ENCODE measurements around the gene DUSP6.

DUSP6 gene

DNA sequence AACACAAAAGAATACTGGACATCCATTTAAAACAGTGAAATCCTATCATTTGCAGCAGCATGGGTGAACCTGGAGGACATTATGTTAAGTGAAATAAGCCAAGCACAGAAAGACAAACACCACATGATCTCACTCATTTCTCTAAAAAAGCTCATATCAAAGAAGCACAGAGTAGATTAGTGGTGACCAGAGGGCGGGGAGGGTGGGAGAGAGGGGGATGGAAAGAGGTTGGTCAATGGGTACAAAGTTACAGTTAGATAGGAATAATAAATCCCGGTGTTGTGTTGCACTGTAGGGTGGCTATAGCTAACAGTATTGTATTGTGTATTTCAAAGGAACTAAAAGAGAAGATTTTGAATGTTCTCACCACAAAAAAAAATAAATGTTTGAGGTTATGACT lies 52.4 kb downstream of the DUSP6 start:
- no peak for TF ChIP-seq TCF12 (IDR thresholded peaks at IDR 0.05; ENCODE audit: low read depth)
- no peak for TF ChIP-seq ZBTB7A (IDR thresholded peaks at IDR 0.05; ENCODE audit: low read depth)
- TF ChIP-seq CREB1 (IDR thresholded peaks at IDR 0.05; ENCODE audit: low read depth), result no peak
- TF ChIP-seq RAD21 (IDR thresholded peaks at IDR 0.05; ENCODE audit: low read depth), result no peak
- no peak for TF ChIP-seq TAF1 (IDR thresholded peaks at IDR 0.05; ENCODE audit: low read depth)
- TF ChIP-seq NFIC (IDR thresholded peaks at IDR 0.05), result no peak
- TF ChIP-seq FOXM1 (IDR thresholded peaks at IDR 0.05; ENCODE audit: borderline replicate concordance, low read depth), result no peak
- TF ChIP-seq, protein P1, sequence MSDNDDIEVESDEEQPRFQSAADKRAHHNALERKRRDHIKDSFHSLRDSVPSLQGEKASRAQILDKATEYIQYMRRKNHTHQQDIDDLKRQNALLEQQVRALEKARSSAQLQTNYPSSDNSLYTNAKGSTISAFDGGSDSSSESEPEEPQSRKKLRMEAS (IDR thresholded peaks at IDR 0.05), result no peak

DNA sequence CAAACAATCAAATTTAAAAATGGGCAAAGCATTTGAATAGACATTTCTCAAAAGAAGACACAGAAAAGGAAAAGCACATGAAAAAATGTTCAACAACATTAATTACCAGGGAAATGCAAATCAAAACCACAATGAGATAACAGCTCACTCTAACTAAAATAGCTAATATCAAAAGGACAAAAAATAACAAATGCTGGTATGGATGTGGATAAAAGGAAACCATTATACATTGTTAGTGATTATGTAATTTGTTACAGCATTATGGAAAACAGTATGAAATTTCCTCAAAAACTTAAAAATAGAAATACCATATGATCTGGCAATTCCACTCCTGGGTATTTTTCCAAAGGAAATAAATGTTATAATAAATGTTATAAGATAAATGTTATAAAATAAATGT lies 52.9 kb downstream of the DUSP6 start:
- TF ChIP-seq, protein P2, sequence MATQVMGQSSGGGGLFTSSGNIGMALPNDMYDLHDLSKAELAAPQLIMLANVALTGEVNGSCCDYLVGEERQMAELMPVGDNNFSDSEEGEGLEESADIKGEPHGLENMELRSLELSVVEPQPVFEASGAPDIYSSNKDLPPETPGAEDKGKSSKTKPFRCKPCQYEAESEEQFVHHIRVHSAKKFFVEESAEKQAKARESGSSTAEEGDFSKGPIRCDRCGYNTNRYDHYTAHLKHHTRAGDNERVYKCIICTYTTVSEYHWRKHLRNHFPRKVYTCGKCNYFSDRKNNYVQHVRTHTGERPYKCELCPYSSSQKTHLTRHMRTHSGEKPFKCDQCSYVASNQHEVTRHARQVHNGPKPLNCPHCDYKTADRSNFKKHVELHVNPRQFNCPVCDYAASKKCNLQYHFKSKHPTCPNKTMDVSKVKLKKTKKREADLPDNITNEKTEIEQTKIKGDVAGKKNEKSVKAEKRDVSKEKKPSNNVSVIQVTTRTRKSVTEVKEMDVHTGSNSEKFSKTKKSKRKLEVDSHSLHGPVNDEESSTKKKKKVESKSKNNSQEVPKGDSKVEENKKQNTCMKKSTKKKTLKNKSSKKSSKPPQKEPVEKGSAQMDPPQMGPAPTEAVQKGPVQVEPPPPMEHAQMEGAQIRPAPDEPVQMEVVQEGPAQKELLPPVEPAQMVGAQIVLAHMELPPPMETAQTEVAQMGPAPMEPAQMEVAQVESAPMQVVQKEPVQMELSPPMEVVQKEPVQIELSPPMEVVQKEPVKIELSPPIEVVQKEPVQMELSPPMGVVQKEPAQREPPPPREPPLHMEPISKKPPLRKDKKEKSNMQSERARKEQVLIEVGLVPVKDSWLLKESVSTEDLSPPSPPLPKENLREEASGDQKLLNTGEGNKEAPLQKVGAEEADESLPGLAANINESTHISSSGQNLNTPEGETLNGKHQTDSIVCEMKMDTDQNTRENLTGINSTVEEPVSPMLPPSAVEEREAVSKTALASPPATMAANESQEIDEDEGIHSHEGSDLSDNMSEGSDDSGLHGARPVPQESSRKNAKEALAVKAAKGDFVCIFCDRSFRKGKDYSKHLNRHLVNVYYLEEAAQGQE (IDR thresholded peaks at IDR 0.05; ENCODE audit: low read depth), result no peak
- TF ChIP-seq RAD21 (IDR thresholded peaks at IDR 0.05; ENCODE audit: low read depth) (no peak), EGR1 (IDR thresholded peaks at IDR 0.05) (no peak), CREB1 (IDR thresholded peaks at IDR 0.05; ENCODE audit: low read depth) (no peak), YY1 (IDR thresholded peaks at IDR 0.05; ENCODE audit: low read depth) (no peak), EP300 (IDR thresholded peaks at IDR 0.05; ENCODE audit: borderline replicate concordance) (no peak), NFIC (IDR thresholded peaks at IDR 0.05) (no peak), TAF1 (IDR thresholded peaks at IDR 0.05; ENCODE audit: low read depth) (no peak), CEBPB (IDR thresholded peaks at IDR 0.05) (no peak), FOXM1 (IDR thresholded peaks at IDR 0.05; ENCODE audit: borderline replicate concordance, low read depth) (no peak), ZBTB7A (IDR thresholded peaks at IDR 0.05; ENCODE audit: low read depth) (no peak), TCF12 (IDR thresholded peaks at IDR 0.05; ENCODE audit: low read depth) (no peak), TEAD4 (IDR thresholded peaks at IDR 0.05) (no peak)
- TF ChIP-seq, protein P3, sequence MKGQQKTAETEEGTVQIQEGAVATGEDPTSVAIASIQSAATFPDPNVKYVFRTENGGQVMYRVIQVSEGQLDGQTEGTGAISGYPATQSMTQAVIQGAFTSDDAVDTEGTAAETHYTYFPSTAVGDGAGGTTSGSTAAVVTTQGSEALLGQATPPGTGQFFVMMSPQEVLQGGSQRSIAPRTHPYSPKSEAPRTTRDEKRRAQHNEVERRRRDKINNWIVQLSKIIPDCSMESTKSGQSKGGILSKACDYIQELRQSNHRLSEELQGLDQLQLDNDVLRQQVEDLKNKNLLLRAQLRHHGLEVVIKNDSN (IDR thresholded peaks at IDR 0.05), result no peak
- TF ChIP-seq, protein P1 (IDR thresholded peaks at IDR 0.05), result no peak
